Stimulated activated CD8-positive, alpha-beta memory T cell treated with anti-CD3 and anti-CD28 coated beads, Interleukin-7, amount 100 ng/mL, for 1 hour (primary cell): Measurements from ENCODE around the gene FAM3D.

Experiments
- DNase-seq, 2 donors: peaks; one replicate each; pipeline ENCODE4 v3.0.0-alpha.2; 2020; ENCODE audit warnings: low read depth in 2 of 2

Gene FAM3D

GRCh38 chr3:58627570-58627885 is 39.0 kb downstream of the FAM3D start:
- no peak for DNase-seq

- no peak for DNase-seq
Measured at GRCh38 chr3:58626841-58627569, 39.6 kb downstream of the FAM3D start.

- DNase-seq: no peak
Measured at GRCh38 chr3:58625196-58625824, 41.3 kb downstream of the FAM3D start.

- DNase-seq: no peak
Measured at GRCh38 chr3:58624550-58624949, 42.0 kb downstream of the FAM3D start.

GRCh38 chr3:58623961-58624360 is 42.6 kb downstream of the FAM3D start:
- DNase-seq: no peak

- no peak for DNase-seq
Measured at GRCh38 chr3:58623478-58623877, 43.1 kb downstream of the FAM3D start.

GRCh38 chr3:58622892-58623291 is 43.7 kb downstream of the FAM3D start:
- DNase-seq: no peak

GRCh38 chr3:58622436-58622835 is 44.1 kb downstream of the FAM3D start:
- no peak for DNase-seq

GRCh38 chr3:58621086-58621830 is 45.3 kb downstream of the FAM3D start:
- DNase-seq: no peak

- DNase-seq: no peak
Measured at GRCh38 chr3:58620421-58620820, 46.2 kb downstream of the FAM3D start.

- no peak for DNase-seq
Measured at GRCh38 chr3:58617338-58617761, 49.2 kb downstream of the FAM3D start.

- no peak for DNase-seq
Measured at GRCh38 chr3:58613236-58614132, 53.1 kb downstream of the FAM3D start.

- no peak for DNase-seq
Measured at GRCh38 chr3:58612830-58613229, 53.7 kb downstream of the FAM3D start.

- no peak for DNase-seq
Measured at GRCh38 chr3:58609990-58610389, 56.6 kb downstream of the FAM3D start.

- no peak for DNase-seq
Measured at GRCh38 chr3:58608648-58609047, 57.9 kb downstream of the FAM3D start.

GRCh38 chr3:58607816-58608215 is 58.8 kb downstream of the FAM3D start:
- no peak for DNase-seq

- no peak for DNase-seq
Measured at GRCh38 chr3:58606693-58607092, 59.9 kb downstream of the FAM3D start.

- DNase-seq: no peak
Measured at GRCh38 chr3:58604031-58604430, 62.5 kb downstream of the FAM3D start.

- DNase-seq: no peak
Measured at GRCh38 chr3:58603606-58604005, 63.0 kb downstream of the FAM3D start.

GRCh38 chr3:58597770-58598310 is 68.7 kb downstream of the FAM3D start:
- no peak for DNase-seq

- no peak for DNase-seq
Measured at GRCh38 chr3:58596834-58597518, 69.6 kb downstream of the FAM3D start.
